AG10803 (cell line): ENCODE results near the gene JAKMIP3.

Experiments
- DNase-seq: peaks from one replicate; pipeline ENCODE4 v3.0.0; 2010; ENCODE audit warnings: low read depth
- H3K4me3 ChIP-seq: 2 replicates; pipeline ENCODE4 v1.5.1; 2011; ENCODE audit warnings: mild to moderate bottlenecking, low read length, control low read depth
- TF ChIP-seq, protein P1 (sequence below): conservative IDR thresholded peaks from 2 replicates; pipeline ENCODE4 v1.5.1; 2011; ENCODE audit warnings: mild to moderate bottlenecking, low read length, control low read depth, inconsistent platforms

The JAKMIP3 gene

DNA sequence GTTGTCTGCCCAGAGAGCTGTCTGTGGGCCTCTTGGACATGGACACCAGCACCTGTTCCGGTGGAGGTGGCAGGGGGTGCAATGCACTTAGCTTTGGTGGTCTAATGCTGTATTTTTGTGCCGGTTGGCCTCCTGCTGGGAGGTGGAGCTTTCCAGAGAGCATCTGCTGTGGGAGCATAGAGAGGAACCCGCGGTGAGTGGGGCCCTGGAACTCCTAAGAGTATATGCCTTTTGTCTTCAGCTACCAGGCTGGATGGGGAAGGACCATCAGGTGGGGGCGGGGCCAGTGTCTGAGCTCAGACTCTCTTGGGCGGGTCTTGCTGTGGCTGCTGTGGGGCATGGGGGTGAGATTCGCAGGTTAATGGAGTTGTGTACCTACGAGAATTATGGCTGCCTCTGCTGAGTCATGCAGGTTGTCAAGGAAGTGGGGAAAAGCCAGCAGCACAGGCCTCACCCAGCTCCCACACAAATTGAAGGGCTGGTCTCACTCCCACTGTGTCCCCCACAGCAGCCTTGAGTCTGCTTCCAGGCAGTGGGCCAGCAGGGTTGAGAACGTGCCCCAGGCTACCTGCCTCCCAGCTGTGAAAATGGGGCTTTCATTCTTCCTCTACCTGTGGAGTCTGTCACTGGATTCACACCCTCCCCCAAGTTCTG, 29.0 kb downstream of the JAKMIP3 start:
- no peak for DNase-seq
- no peak overlapping the region for H3K4me3 ChIP-seq
- TF ChIP-seq, protein P1, sequence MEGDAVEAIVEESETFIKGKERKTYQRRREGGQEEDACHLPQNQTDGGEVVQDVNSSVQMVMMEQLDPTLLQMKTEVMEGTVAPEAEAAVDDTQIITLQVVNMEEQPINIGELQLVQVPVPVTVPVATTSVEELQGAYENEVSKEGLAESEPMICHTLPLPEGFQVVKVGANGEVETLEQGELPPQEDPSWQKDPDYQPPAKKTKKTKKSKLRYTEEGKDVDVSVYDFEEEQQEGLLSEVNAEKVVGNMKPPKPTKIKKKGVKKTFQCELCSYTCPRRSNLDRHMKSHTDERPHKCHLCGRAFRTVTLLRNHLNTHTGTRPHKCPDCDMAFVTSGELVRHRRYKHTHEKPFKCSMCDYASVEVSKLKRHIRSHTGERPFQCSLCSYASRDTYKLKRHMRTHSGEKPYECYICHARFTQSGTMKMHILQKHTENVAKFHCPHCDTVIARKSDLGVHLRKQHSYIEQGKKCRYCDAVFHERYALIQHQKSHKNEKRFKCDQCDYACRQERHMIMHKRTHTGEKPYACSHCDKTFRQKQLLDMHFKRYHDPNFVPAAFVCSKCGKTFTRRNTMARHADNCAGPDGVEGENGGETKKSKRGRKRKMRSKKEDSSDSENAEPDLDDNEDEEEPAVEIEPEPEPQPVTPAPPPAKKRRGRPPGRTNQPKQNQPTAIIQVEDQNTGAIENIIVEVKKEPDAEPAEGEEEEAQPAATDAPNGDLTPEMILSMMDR, result no peak

DNA sequence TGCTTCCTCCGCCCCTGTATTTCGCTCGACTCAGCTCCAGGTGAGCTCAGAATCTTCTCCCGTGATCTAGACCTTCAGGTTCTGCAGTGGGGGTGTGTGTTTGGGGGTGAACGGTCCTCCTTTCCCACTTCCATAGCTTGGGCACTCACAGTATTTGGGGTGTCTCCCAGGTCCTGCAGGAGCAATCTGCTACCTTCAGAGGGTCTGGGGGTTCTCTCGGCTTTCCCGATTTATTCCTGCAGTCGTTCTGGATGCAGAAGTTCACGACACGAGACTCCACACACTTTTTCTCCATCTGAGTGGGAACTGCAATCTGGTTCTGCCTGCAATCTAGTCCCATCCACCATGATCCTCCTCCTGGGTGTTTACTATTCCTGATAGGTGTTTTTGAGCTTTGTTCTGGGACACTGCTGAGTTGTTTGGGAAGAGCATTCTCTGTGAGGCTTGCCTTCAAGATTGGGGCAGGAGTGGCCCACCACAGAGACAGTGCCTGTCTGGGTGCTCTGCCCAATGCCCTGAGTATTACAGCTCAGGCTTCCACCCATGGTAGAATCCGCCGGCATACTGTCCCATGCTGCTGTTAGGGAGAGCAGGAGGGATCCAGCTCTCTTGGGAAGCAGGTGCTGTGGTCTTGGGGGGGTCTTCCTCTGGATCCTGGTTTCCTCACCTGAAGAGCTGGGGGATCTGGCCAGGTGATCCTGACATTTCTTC, 29.8 kb downstream of the JAKMIP3 start:
- DNase-seq, result no peak

DNA sequence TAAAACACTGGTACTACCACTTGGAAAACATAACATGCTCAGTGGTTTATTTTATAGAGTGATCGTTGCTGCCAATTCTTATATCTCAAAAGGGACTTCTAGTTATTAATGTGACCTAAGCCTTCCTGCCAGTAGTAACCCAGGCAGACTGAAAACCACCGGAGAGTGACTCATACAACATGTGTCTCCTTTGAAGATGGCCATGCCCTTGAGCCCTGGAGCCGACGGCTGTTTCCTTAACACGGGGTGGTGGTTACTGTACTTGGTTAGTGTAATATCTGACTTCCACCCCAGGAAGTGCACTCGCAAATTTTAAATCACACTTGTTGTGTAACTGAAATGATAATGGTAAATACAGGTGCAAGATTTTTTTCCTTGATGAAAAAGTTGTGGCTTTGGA, 30.5 kb downstream of the JAKMIP3 start:
- peak; percentile 27 for DNase-seq
- TF ChIP-seq, protein P1, result no peak
- no peak overlapping the region for H3K4me3 ChIP-seq

More for the DNA sequence above, 29.8 kb downstream of the JAKMIP3 start:
- no peak overlapping the region for H3K4me3 ChIP-seq
- TF ChIP-seq, protein P1, result no peak

DNA sequence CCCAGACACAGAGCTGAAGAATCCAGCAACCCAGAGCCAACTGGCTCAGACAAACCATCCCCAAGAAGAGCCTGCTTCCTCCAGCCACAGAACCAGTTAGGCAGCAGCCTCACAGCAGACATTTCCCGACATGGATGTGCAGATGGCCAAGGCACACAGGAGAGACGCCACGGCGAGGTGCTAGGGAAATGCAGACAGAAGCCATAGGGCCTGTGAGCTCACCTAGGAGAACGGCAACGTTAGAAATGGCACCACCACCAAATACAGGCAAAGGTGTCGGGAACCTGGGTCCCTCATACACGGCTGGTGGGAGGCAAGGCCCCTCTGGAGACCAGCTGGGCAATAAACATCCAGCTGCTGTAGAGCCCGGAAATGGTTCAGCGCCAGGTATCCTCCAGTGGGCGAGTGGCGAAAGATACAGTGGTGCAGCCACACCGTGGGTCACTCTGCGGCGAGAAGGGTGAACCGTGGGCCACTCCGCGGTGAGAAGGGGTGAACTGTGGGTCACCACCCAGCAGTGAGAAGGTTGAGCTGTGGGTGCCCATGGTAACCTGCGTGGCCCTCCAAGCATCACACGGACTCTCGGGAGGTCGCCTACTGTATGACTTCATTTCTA, 31.2 kb downstream of the JAKMIP3 start:
- no peak overlapping the region for H3K4me3 ChIP-seq
- no peak for DNase-seq
- TF ChIP-seq, protein P1, result no peak

DNA sequence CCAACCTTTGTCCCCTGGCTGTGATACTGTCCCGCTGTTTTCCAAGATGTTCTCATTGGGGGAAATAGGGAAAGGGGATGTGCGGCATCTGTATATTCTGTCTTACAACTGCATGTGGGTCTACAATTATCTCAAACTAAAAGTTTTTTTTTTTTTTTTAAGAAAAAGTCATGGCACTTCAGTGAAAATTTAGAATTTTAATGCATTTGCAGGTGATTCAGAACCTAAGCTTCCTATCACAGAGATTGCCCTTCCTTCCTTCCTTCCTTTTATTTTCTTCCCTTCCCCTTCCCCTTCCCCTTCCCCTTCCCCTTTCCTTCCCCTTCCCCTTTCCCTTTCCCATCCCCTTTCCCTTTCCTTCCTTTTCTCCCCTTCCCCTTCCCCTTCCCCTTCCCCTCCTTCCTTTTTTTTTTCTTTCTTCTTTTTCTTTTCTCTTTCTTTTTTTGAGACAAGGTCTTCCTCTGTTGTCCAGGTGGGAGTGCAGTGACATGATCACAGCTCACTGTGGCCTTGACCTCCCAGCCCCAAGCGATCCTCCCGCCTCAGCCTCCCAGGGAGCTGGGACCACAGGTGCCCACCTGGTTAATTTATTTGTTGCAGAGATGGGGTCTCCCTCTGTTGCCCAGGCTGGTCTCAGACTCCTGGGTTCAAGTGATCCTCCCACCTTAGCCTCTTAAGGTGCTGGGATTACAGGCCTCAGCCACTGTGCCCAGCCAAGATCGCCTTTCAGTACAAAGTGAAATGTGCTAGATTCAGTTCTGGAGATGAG, 32.0 kb downstream of the JAKMIP3 start:
- DNase-seq, result no peak
- TF ChIP-seq, protein P1, result no peak
- no peak overlapping the region for H3K4me3 ChIP-seq

DNA sequence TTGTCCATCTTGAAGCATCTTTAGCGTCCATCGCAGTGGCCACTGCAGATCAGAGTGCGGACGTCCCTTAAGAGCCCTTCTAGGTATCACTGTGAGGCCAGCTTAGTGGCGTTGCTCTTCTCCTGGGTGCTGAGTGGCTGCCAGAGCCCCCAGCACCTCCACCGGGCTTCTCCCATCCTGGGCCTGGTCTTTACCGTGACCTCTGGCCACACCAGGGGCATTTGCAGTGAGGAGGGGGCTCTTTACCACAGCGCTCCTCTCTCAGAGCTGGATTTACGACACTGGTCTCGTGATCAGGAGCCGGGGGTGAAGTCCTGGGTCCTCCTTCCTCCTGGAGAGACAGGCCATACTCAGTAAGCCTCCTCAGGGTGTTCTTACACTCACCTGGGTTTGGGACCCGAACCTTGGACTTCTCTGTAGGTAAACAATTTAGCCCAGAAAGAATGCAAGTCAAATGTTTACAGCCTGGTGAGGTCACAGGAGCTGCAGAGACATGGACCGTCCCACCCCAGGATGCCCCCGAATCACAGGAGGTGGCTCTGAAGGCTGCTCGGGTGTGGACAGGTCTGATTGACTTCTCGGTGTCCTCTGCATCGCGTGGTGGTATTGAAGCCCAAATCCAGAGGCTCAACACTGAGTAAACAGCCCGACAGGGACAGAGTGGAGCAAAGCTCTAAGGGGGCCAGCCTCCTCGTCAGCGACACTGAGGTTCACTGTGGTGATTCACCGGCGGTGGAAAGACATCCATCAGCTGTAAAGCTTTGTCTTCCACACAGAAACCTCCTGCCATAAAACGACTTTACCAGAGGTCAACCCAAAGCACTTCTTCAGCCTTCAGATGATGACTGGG, 33.0 kb downstream of the JAKMIP3 start:
- TF ChIP-seq, protein P1, result no peak
- no peak for DNase-seq
- H3K4me3 ChIP-seq, result no peak overlapping the region
